ENCODE data around the gene UQCRHL.
"Not testable (repeated sequence)": the region's sequence is repeated elsewhere in the genome, so short reads cannot be mapped to it uniquely, and the experiment has no call there.

UQCRHL gene

DNA sequence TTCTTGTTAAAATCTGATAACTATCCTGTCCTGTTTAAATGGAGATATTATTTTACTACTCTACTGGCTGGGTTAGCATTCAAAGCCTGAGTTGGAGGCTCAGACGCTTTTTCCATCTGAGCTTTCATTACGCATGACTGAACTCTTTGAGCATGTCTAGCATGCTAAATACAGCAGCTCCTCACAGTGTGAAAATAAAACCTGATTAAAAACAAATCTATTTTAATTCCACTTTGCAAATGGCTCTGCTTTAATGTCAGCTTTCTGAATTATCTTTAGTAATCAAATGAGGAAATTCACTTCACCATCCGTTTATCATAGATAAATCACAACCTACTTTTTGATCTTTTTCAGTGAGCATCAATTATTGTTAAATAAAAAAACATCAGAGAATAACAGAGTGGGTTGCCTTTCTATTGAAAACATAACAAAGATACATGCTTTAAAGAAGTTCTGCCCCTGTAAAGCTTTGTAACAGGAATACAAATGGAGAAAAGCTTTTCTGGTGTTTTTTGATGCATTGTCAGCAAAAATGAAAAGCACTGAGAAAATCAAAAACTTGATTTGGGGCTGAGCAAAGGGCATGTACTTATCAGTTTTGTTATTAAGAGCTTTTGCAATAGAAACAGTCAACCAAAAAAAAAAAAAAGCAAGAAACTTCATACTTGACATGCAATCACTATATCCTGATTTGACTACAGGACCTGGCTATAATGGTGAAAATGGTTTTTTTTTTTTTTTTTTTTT, 36.5 kb upstream of the UQCRHL start:
- peak overlapping the region; percentile 5 for H3K4me3 Mint-ChIP-seq
- H3K9me3 Mint-ChIP-seq: no peaks in the 10 kb centered on the region
- peak overlapping the region; percentile 55 for H3K27ac Mint-ChIP-seq
- DNase-seq (ENCODE audit: low spot score in 2 of 2): no peak
- H3K27me3 Mint-ChIP-seq: no peaks in the 10 kb centered on the region
- H3K36me3 Mint-ChIP-seq: no peaks in the 10 kb centered on the region
- no peak for ATAC-seq (ENCODE audit: low read depth)
- peaks cover 5% of the 10 kb centered on the region for H3K4me1 Mint-ChIP-seq

DNA sequence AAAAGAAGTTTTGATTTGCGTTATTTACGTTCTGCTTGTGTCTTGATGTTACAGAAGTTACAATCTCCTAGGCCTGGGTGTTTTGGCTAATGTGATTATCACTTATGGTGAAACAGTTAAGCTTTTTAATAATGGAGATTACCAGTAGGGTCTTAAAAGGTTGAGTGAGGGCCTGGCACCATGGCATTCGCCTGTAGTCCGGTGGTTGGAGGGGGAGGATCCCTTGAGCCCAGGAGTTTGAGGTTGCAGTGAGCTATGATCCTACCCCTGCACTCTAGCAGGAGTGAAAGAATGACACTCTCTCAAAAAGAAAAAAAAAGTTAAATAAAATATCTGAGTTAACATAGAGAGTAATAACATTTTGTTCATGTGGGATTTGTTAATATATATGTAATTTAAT, 31.3 kb upstream of the UQCRHL start:
- H3K9me3 Mint-ChIP-seq: no peaks in the 10 kb centered on the region
- H3K27ac Mint-ChIP-seq: peak overlapping the region; percentile 97
- DNase-seq (ENCODE audit: low spot score in 2 of 2) (no peak), ATAC-seq (ENCODE audit: low read depth) (no peak)
- no peaks in the 10 kb centered on the region for H3K36me3 Mint-ChIP-seq
- H3K4me1 Mint-ChIP-seq: peaks cover 4% of the 10 kb centered on the region
- H3K4me3 Mint-ChIP-seq: no peak overlapping the region
- no peaks in the 10 kb centered on the region for H3K27me3 Mint-ChIP-seq

DNA sequence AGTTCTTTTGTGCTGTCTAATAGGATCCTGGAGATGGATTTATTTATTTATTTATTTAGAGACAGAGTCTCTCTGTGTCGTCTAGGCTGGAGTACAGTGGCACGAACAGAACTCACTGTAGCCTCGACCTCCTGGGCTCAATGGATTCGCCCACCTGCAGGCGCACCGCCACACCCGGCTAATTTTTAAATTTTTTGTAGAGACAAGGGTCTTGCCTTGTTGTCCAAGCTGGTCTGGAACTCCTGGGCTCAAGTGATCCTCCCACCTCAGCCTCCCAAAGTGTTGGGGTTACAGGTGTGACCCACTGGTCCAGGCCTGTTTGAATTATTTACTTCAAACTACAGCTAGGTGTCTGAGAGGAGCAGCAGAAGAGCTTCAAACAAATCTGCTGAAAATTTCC, 30.5 kb upstream of the UQCRHL start:
- ATAC-seq (ENCODE audit: low read depth) (no peak), DNase-seq (ENCODE audit: low spot score in 2 of 2) (no peak)
- Mint-ChIP-seq H3K4me1 (peaks cover 3% of the 10 kb centered on the region), H3K36me3 (no peaks in the 10 kb centered on the region), H3K27me3 (no peaks in the 10 kb centered on the region), H3K27ac (peak overlapping the region; percentile 97), H3K4me3 (no peak overlapping the region), H3K9me3 (no peaks in the 10 kb centered on the region)

DNA sequence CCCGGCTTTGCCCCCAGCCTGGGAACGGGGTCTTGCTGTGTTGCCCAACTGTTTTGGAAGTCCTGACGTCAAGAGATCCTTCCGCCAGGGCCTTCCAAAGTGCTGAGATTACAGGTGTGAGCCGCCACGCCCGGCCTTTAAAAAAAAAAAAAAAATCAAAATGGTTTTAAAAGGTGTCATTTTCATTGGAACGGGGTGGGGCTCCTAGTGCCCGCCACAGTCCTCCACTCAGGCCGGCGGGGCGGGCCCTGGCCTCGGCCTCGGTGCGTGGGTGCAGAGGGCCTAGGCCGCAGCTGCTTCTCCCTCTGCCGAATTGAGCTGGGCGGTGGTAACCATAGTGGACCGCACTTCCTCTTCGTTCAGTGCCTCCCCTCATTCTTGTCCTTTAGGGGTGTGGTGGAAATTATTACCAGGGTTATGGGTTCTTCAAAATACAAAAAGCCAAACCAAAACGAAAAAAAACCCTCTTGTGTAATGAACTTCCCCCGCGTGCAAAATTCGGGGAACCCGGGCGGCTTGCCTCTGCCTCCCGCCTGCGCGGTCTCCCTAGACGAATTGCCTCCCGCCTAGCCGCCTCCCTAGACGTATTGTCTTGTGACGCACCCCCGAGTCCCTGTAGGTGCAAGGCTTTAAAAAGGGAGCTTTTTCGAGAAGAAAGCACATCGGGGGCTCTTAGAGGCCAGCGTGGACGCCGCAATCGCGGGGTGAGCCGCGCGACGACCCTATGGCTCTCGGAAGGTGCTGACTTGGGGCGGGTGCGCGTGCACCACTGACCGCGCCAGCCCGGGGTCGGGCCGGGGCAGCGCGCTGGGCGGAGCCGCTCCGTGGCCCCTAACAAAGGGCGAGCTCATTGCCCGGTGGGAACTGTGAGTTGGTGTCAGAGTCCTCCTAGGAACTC, 29.6 kb upstream of the UQCRHL start:
- H3K36me3 Mint-ChIP-seq: no peaks in the 10 kb centered on the region
- DNase-seq (ENCODE audit: low spot score in 2 of 2) (peak; percentile 77 to 79), ATAC-seq (ENCODE audit: low read depth) (peak; percentile 46)
- peak overlapping the region; percentile 91 for H3K4me3 Mint-ChIP-seq
- H3K4me1 Mint-ChIP-seq: peaks cover 3% of the 10 kb centered on the region
- no peaks in the 10 kb centered on the region for H3K9me3 Mint-ChIP-seq
- no peaks in the 10 kb centered on the region for H3K27me3 Mint-ChIP-seq
- H3K27ac Mint-ChIP-seq: peak overlapping the region; percentile 97

DNA sequence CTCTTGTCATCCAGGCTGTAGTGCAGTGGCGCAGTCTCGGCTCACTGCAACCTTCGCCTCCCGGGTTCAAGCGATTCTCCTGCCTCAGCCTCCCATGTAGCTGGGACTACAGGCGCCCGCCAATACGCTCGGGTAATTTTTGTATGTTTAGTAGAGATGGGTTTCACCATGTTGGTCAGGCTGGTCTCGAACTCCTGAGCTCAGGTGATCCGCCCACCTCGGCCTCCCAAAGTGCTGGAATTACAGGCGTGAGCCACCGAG, 29.0 kb upstream of the UQCRHL start:
- not testable (repeated sequence) for DNase-seq (ENCODE audit: low spot score in 2 of 2); H3K27me3 Mint-ChIP-seq; ATAC-seq (ENCODE audit: low read depth); H3K36me3 Mint-ChIP-seq; H3K9me3 Mint-ChIP-seq; H3K4me1 Mint-ChIP-seq
- Mint-ChIP-seq H3K4me3 (peak overlapping the region; percentile 91), H3K27ac (peak overlapping the region; percentile 97)

DNA sequence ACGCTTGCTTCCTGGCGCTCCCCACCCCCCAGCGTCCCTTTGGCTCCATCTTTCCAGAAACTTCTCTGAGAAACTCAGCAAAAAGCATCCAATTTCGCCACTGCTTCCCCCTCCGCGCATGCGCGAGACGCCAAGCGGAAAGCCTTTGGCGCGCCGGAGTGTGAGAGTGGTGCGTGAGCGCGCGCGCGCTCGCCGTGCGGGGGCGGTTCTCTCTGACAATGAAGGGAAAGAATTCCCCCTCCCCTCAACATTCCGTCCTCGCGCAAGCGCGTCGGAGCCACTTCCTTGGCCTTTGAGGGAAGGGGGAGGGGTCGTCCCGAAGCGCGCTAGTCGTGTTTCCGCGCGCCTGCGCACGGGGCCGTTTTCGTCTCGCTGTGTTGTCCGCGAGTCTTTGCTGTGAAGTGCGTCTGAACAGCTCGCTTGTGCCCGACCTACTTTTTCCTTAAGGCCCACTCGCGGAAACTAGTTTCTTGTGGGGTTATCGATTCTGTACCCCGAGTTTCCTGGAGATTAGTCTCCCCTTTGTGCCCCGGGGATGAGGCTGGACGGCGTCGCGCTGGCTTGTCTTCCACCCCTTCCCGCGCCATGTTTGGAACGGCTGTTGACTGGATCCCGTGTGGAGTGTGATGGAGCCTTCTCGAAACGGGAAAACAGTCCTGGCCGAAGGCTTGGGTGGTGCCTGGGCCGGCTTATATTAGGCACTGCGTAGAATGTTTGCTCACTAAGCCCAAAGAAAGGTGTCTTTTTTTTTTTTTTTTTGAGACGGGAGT, 28.5 kb upstream of the UQCRHL start:
- peak; percentile 28 for ATAC-seq (ENCODE audit: low read depth)
- peaks cover 7% of the 10 kb centered on the region for H3K4me1 Mint-ChIP-seq
- H3K27ac Mint-ChIP-seq: peak overlapping the region; percentile 97
- peaks cover 3% of the 10 kb centered on the region for H3K36me3 Mint-ChIP-seq
- peak overlapping the region; percentile 91 for H3K4me3 Mint-ChIP-seq
- H3K9me3 Mint-ChIP-seq: no peaks in the 10 kb centered on the region
- H3K27me3 Mint-ChIP-seq: no peaks in the 10 kb centered on the region
- peak; percentile 92 to 96 for DNase-seq (ENCODE audit: low spot score in 2 of 2)

DNA sequence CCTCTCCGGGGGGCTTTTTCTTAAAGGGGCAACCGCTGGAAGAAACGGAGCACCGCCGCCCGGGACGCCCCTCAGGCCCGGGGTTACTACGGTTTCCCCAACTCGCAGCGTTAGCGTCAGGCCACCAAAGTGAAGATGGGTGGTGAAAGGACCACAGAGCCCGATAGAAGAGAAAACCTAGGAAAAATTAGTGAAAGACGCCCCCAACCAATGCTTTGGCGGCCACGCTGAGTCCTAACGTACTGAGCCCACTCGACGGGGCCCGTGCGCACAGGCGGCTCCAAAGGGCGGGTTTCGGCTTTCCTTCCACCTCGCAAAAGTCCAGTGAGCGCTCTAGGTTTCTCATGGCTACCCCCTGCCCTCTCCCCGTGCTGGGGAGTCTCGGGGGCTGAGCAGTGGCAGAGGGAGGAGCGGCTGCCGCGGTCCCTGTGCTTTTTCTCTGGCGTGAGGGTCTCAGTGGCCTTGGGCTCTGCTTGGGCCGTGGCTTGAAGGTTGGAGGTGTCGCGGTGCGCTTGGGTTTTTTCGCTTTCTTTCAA, 27.8 kb upstream of the UQCRHL start:
- Mint-ChIP-seq H3K9me3 (no peaks in the 10 kb centered on the region), H3K27me3 (no peaks in the 10 kb centered on the region), H3K4me1 (peaks cover 14% of the 10 kb centered on the region), H3K36me3 (peaks cover 3% of the 10 kb centered on the region), H3K4me3 (peak overlapping the region; percentile 91), H3K27ac (peak overlapping the region; percentile 97)
- DNase-seq (ENCODE audit: low spot score in 2 of 2): no peak
- ATAC-seq (ENCODE audit: low read depth): no peak

DNA sequence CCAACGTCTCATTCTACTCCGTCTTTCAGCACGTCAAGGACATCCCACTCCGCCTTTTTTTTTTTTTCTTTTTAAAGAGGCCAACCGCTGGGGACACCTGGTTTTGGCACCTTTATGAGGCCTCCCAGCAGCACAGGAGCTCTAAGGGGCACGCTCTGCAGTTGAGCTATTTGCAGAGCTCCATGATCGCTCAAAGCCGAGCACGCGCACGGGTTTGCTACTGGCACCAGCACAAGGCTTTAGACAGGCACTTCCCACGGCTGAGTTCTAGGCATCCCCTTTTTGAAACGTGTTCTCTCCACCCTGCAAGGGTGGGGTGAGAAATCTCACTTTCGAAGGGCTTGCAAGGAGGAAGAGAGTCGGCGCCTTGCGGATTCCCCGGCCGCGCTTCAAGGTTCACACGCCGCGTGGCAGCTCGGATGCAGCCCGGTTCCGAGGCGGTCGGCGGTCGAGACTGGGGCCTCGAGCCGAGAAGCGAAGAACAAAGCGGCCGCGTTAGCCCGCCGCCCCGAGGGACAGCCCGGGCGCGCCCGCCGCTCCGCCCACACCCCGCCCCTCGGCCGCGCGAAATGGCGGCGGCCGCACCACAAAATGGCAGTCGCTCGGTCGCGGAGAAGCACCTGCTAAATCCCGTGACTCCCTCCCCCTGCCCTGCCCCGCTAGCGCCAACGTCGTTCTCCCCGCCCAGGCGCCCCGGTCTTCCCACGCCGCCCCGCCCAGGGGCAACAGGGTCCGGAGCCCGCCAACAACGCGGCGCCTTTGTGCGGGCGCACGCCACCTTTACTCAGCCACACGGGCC, 27.2 kb upstream of the UQCRHL start:
- Mint-ChIP-seq H3K4me1 (peaks cover 21% of the 10 kb centered on the region), H3K4me3 (peak overlapping the region; percentile 91), H3K27ac (peak overlapping the region; percentile 97), H3K27me3 (no peaks in the 10 kb centered on the region), H3K36me3 (peaks cover 3% of the 10 kb centered on the region), H3K9me3 (no peaks in the 10 kb centered on the region)
- ATAC-seq (ENCODE audit: low read depth) (peak; percentile 51), DNase-seq (ENCODE audit: low spot score in 2 of 2) (peak; percentile 81 to 83)

DNA sequence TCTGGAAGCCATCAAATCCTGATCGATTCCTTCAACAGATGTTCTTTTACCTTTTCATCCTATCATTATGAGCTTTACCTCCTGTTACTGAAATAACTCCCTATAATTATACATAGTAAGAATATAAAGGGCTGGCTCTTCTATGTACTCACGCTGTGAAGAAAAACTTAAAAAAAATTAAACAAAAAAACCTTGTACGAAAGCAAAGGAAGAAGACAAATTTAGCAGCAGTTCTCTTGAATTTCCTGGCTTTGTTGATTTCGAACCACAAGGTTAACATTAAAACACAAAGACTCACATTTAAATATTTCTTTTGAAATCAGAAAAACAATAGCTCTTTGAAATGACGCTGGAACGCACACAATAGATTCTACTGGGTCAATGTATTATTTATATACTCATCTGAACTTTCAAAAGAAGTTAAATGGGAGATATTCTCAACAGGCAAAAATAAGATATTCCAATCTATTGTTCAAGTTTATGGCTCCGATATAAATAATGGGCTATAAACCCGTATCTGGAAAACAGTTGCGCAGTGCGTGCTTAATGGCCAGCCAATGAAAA, 26.5 kb upstream of the UQCRHL start:
- Mint-ChIP-seq H3K4me1 (peaks cover 25% of the 10 kb centered on the region), H3K27me3 (no peaks in the 10 kb centered on the region), H3K27ac (peak overlapping the region; percentile 97), H3K9me3 (no peaks in the 10 kb centered on the region), H3K36me3 (peaks cover 3% of the 10 kb centered on the region), H3K4me3 (peak overlapping the region; percentile 91)
- no peak for DNase-seq (ENCODE audit: low spot score in 2 of 2)
- ATAC-seq (ENCODE audit: low read depth): no peak

DNA sequence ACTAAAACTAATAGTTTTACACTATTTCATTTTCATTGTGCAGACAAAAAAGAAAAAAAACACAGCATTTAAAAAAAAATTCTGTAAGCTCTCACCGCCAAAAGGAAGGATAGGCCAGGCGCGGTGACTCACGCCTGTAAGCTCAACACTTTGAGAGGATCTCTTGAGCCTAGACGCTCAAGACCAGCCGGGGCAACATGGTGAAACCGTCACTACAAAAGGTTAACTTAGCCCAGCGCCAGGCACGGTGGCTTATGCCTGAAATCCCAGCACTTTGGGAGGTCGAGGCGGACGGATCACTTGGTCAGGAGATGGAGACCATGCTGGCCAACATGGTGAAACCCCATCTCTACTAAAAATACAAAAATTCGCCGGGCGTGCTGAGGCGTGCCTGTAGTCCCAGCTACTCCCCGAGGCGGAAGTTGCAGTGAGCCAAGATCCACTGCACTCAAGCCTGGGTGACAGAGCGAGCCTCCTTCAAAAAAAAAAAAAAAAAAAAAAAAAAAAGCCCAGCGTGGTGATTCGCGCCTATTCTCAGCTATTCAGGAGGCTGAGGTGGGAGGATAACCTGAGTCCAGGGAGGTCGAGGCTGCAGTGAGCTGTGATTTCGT, 25.7 kb upstream of the UQCRHL start:
- Mint-ChIP-seq H3K27ac (peak overlapping the region; percentile 97), H3K4me3 (peak overlapping the region; percentile 91), H3K9me3 (no peaks in the 10 kb centered on the region), H3K4me1 (peaks cover 26% of the 10 kb centered on the region), H3K27me3 (no peaks in the 10 kb centered on the region), H3K36me3 (peaks cover 3% of the 10 kb centered on the region)
- no peak for DNase-seq (ENCODE audit: low spot score in 2 of 2)
- no peak for ATAC-seq (ENCODE audit: low read depth)

DNA sequence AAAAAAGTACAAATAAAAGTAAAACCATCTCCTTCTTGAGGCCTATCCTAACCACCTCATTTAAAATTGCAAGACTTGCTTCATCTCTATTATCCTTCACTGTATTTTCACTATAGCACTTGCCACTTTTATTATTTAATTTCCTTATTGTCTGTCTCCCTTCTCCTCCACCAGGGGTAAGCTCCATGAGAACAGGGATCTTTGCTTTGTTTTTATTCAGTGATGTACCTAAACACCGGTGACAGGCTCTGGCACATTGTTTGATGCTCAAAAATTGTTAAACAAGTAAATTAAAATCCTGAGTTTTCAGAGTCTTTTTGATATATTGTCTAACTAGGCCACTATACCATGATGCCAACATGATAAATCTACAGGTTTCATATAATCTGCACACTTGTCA, 22.8 kb upstream of the UQCRHL start:
- peaks cover 3% of the 10 kb centered on the region for H3K36me3 Mint-ChIP-seq
- DNase-seq (ENCODE audit: low spot score in 2 of 2): no peak
- H3K4me1 Mint-ChIP-seq: peaks cover 35% of the 10 kb centered on the region
- peak overlapping the region; percentile 88 for H3K27ac Mint-ChIP-seq
- no peaks in the 10 kb centered on the region for H3K9me3 Mint-ChIP-seq
- ATAC-seq (ENCODE audit: low read depth): no peak
- H3K27me3 Mint-ChIP-seq: no peaks in the 10 kb centered on the region
- H3K4me3 Mint-ChIP-seq: peak overlapping the region; percentile 81

DNA sequence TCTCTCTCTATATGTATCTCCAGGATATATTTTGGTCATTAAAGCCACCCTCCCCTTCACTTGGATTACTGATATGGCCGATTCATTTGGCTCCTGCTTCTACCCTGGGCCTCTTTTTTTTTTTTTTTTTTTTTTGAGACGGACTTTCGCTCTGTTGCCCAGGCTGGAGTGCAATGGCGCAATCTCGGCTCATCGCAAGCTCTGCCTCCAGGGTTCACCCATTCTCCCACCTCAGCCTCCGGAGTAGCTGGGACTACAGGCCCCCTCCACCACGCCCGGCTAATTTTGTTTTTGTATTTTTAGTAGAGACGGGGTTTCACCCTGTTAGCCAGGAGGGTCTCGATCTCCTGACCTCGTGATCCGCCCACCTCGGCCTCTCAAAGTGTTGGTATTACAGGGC, 21.5 kb upstream of the UQCRHL start:
- H3K4me3 Mint-ChIP-seq; DNase-seq (ENCODE audit: low spot score in 2 of 2): not testable (repeated sequence)
- H3K4me1 Mint-ChIP-seq: peaks cover 35% of the 10 kb centered on the region

DNA sequence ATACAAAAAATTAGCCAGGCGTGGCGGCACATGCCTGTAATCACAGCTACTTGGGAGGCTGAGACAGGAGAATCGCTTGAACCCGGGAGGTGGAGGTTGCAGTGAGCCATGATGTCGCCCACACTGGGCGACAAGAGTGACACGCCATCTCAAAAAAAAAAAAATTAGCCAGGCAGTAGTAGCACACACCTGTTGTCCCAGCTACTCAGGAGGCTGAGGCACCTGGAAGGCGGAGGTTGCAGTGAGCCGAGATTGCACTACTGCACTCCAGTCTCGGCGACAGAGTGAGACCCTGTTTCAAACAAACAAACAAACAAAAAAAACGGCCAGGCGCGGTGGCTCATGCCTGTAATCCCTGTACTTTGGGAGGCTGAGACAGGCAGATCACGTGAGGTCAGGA, 20.1 kb upstream of the UQCRHL start:
- H3K4me1 Mint-ChIP-seq: peaks cover 35% of the 10 kb centered on the region
- not testable (repeated sequence) for H3K27ac Mint-ChIP-seq; H3K4me3 Mint-ChIP-seq; DNase-seq (ENCODE audit: low spot score in 2 of 2); H3K27me3 Mint-ChIP-seq; ATAC-seq (ENCODE audit: low read depth); H3K9me3 Mint-ChIP-seq; H3K36me3 Mint-ChIP-seq

More for the DNA sequence above, 21.5 kb upstream of the UQCRHL start:
- not testable (repeated sequence) for H3K9me3 Mint-ChIP-seq; H3K27me3 Mint-ChIP-seq; ATAC-seq (ENCODE audit: low read depth); H3K36me3 Mint-ChIP-seq
- peak overlapping the region; percentile 88 for H3K27ac Mint-ChIP-seq
